Esophagus muscularis mucosa (tissue), 3 donors: ENCODE measurements around the gene GRK4.

Experiments
- EP300 ChIP-seq: sonication (generic); formaldehyde crosslinking; IDR thresholded peaks from one replicate; pipeline ENCODE4 v1.6.1; 2017; ENCODE audit warnings: antibody characterized with exemption
- TF ChIP-seq, protein P1 (sequence below), 3 experiments: fragments of 200-600 bp in 2 of 3; fragments of 450-650 bp in 1 of 3; sonication (generic) in 2 of 3; IDR thresholded peaks; one replicate each; pipeline ENCODE4 v1.5.1; 2017 to 2019; ENCODE audit warnings: antibody characterized with exemption in 3 of 3, mild to moderate bottlenecking in 2 of 3, moderate library complexity in 1 of 3

DNA sequence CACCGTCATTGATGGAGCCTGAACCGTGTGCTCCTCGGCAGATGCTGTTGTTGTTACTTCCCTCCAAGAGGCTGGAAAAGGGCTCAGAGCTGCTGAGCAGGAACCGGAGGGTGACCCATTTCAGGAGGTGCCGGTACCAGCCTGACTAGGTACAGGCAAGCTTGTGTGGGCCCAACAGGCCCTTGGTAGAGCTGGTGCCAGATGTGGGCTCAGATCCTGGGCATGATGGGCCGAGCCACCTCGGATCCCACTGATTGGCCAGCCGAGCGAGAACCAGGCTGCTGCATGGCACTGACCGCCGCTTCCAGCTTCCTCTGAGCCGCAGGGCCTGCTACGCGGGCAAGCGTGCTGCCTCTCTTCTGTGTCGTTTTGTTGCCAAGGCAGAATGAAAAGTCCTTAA lies 33.9 kb upstream of the GRK4 start:
- TF ChIP-seq, protein P1, sequence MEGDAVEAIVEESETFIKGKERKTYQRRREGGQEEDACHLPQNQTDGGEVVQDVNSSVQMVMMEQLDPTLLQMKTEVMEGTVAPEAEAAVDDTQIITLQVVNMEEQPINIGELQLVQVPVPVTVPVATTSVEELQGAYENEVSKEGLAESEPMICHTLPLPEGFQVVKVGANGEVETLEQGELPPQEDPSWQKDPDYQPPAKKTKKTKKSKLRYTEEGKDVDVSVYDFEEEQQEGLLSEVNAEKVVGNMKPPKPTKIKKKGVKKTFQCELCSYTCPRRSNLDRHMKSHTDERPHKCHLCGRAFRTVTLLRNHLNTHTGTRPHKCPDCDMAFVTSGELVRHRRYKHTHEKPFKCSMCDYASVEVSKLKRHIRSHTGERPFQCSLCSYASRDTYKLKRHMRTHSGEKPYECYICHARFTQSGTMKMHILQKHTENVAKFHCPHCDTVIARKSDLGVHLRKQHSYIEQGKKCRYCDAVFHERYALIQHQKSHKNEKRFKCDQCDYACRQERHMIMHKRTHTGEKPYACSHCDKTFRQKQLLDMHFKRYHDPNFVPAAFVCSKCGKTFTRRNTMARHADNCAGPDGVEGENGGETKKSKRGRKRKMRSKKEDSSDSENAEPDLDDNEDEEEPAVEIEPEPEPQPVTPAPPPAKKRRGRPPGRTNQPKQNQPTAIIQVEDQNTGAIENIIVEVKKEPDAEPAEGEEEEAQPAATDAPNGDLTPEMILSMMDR (IDR thresholded peaks at IDR 0.05), result no peak
- no peak for TF ChIP-seq EP300
